Stimulated activated CD8-positive, alpha-beta memory T cell treated with anti-CD3 and anti-CD28 coated beads, Interleukin-7, amount 100 ng/mL, for 24 hours (primary cell): ENCODE results near the gene ADAMTS15.

Source experiments
- DNase-seq: peaks from one replicate; pipeline ENCODE4 v3.0.0-alpha.2; 2020; ENCODE audit warnings: low read depth

ADAMTS15 gene

GRCh38 chr11:130476922-130477491 lies 28.6 kb downstream of the ADAMTS15 start:
- no peak for DNase-seq

- no peak for DNase-seq
Observed at GRCh38 chr11:130477586-130478203, 29.2 kb downstream of the ADAMTS15 start.

- no peak for DNase-seq
Observed at GRCh38 chr11:130478204-130478701, 29.8 kb downstream of the ADAMTS15 start.

GRCh38 chr11:130478881-130479280 lies 30.4 kb downstream of the ADAMTS15 start:
- DNase-seq: no peak

- DNase-seq: no peak
Observed at GRCh38 chr11:130480186-130480585, 31.7 kb downstream of the ADAMTS15 start.

- DNase-seq: no peak
Observed at GRCh38 chr11:130480711-130481140, 32.3 kb downstream of the ADAMTS15 start.

- DNase-seq: no peak
Observed at GRCh38 chr11:130483124-130483523, 34.7 kb downstream of the ADAMTS15 start.

GRCh38 chr11:130485983-130486382 lies 37.5 kb downstream of the ADAMTS15 start:
- no peak for DNase-seq

- DNase-seq: no peak
Observed at GRCh38 chr11:130486391-130486836, 38.0 kb downstream of the ADAMTS15 start.

- DNase-seq: no peak
Observed at GRCh38 chr11:130486987-130487923, 38.8 kb downstream of the ADAMTS15 start.

GRCh38 chr11:130487924-130488815 lies 39.7 kb downstream of the ADAMTS15 start:
- no peak for DNase-seq

GRCh38 chr11:130488848-130489584 lies 40.6 kb downstream of the ADAMTS15 start:
- no peak for DNase-seq

- DNase-seq: no peak
Observed at GRCh38 chr11:130489716-130490115, 41.3 kb downstream of the ADAMTS15 start.

- no peak for DNase-seq
Observed at GRCh38 chr11:130490682-130491449, 42.4 kb downstream of the ADAMTS15 start.

- DNase-seq: no peak
Observed at GRCh38 chr11:130498181-130498580, 49.7 kb downstream of the ADAMTS15 start.

- no peak for DNase-seq
Observed at GRCh38 chr11:130499828-130500227, 51.4 kb downstream of the ADAMTS15 start.

GRCh38 chr11:130504317-130504716 lies 55.9 kb downstream of the ADAMTS15 start:
- no peak for DNase-seq

GRCh38 chr11:130508913-130509312 lies 60.5 kb downstream of the ADAMTS15 start:
- DNase-seq: no peak

GRCh38 chr11:130509942-130510341 lies 61.5 kb downstream of the ADAMTS15 start:
- DNase-seq: no peak

- DNase-seq: no peak
Observed at GRCh38 chr11:130510407-130511006, 62.1 kb downstream of the ADAMTS15 start.
